HepG2 (cell line): ENCODE results near the gene CNPPD1. TPM values are rescaled to one million over a fixed set of nuclear protein-coding genes. Genes with fewer than 3 reads are reported as not detected.
A peak's percentile ranks its signal among the peaks of the same experiment; 100 is the strongest.

Experiments used
- ASH2L ChIP-seq: fragments of 300-600, 200-600 bp; sonication (generic); IDR thresholded peaks from 2 replicates; pipeline ENCODE4 v1.7.0; 2017; ENCODE audit warnings: low read depth, mild to moderate bottlenecking, moderate library complexity, mixed read lengths, low read length; ENCODE audit not compliant: insufficient read length
- GLI4 ChIP-seq: sonication (generic); formaldehyde crosslinking; IDR thresholded peaks from 2 replicates; pipeline ENCODE4 v1.5.1; 2020; ENCODE audit warnings: missing genetic modification reagents, mild to moderate bottlenecking, moderate library complexity, borderline replicate concordance
- GTF2F1 ChIP-seq: fragments of 150-350 bp; IDR thresholded peaks from 2 replicates; pipeline ENCODE4 v1.6.1; 2014; ENCODE audit warnings: low read length
- KLF16 ChIP-seq, 2 experiments: sonication (generic) in 1 of 2; formaldehyde crosslinking in 1 of 2; IDR thresholded peaks; 2 replicates each; pipeline versions ENCODE4 v1.6.1 to v1.8.0; 2016 to 2023; ENCODE audit warnings: missing genetic modification reagents in 2 of 2, missing compliant biosample characterization in 1 of 2
- POLR2AphosphoS5 ChIP-seq: IDR thresholded peaks from 2 replicates; pipeline ENCODE4 v1.6.1; 2012; ENCODE audit warnings: low read depth, low read length
- PRPF4 ChIP-seq: fragments of 200-400 bp; formaldehyde crosslinking; IDR thresholded peaks from 2 replicates; pipeline ENCODE4 v1.6.1; 2016; ENCODE audit warnings: low read length, low read depth; ENCODE audit not compliant: poor library complexity, severe bottlenecking
- RFX5 ChIP-seq: IDR thresholded peaks from 2 replicates; pipeline ENCODE4 v1.6.1; 2011; ENCODE audit warnings: low read depth, low read length, improper control_type of control experiment
- SSRP1 ChIP-seq: IDR thresholded peaks from 2 replicates; pipeline ENCODE4 v1.6.1; 2016; ENCODE audit warnings: control low read depth
- TRIM24 ChIP-seq: sonication (generic); formaldehyde crosslinking; IDR thresholded peaks from 2 replicates; pipeline ENCODE4 v1.8.0; 2022; ENCODE audit warnings: mild to moderate bottlenecking, missing genetic modification reagents
- ZFP91 ChIP-seq: sonication (generic); formaldehyde crosslinking; IDR thresholded peaks from 2 replicates; pipeline ENCODE4 v1.9.0; 2022; ENCODE audit warnings: missing genetic modification reagents, mild to moderate bottlenecking, borderline replicate concordance
- ZNF281 ChIP-seq: sonication (generic); formaldehyde crosslinking; IDR thresholded peaks from 2 replicates; pipeline ENCODE4 v1.4.0; 2020; ENCODE audit warnings: missing genetic modification reagents, borderline replicate concordance
- ZNF816 ChIP-seq: sonication (generic); formaldehyde crosslinking; IDR thresholded peaks from 2 replicates; pipeline ENCODE4 v1.8.0; 2022; ENCODE audit warnings: missing genetic modification reagents, mild to moderate bottlenecking, borderline replicate concordance
- polyA plus RNA-seq, 8 experiments: library from polyadenylated mRNA; depleted of rRNA in 3 of 8; stranded (reverse) in 7 of 8; unstranded in 1 of 8; fragments of >200 nt; fragmentation: Illumina TruSeq in 4 of 8; extraction: Trizol in 4 of 8; gene quantifications; 2 replicates each; pipeline versions ENCODE4 v1.2.1 to v1.2.3, GENCODE V29; 2011 to 2016; ENCODE audit warnings: low read depth in 4 of 8, missing spikeins in 1 of 8, mixed read lengths in 1 of 8; ENCODE audit not compliant: insufficient read depth in 1 of 8
- total RNA-seq, 5 experiments: library from RNA; depleted of rRNA; stranded (reverse); fragments of >200 nt; fragmentation: Illumina TruSeq; extraction: Trizol; gene quantifications; 2 replicates each; pipeline ENCODE4 v1.2.3, GENCODE V29; 2016; ENCODE audit warnings: low read depth in 1 of 5
- TF ChIP-seq, protein P1 (sequence below): sonication (generic); formaldehyde crosslinking; IDR thresholded peaks from 2 replicates; pipeline ENCODE4 v1.4.0; 2020; ENCODE audit warnings: mild to moderate bottlenecking, missing genetic modification reagents
- TF ChIP-seq, protein P2 (sequence below): IDR thresholded peaks from 2 replicates; pipeline ENCODE4 v1.6.1; 2016; ENCODE audit warnings: low read depth, missing genetic modification reagents, missing compliant biosample characterization
- TF ChIP-seq, protein P3 (sequence below): sonication (generic); formaldehyde crosslinking; conservative IDR thresholded peaks from 2 replicates; pipeline ENCODE4 v1.8.0; 2022; ENCODE audit warnings: low read depth, missing genetic modification reagents

CNPPD1 gene
- total and polyA plus RNA-seq, 2 of the 13 experiments (the other 11 are each of a cell fraction or from before 2014, with no cell fraction given): 35.5 to 49.4 TPM

- TF ChIP-seq ZFP91 (CRISPR knock-in tag) (no peak), ZNF816 (no peak), POLR2AphosphoS5 (no peak), GTF2F1 (no peak), PRPF4 (no peak), RFX5 (no peak; the same call in 1 of the 2 replicates), TRIM24 (CRISPR knock-in tag) (no peak), ZNF281 (CRISPR knock-in tag) (0 out of 2 replicates have a peak, but pooled peaks have one; percentile 5), GLI4 (CRISPR knock-in tag) (peak; percentile 97; the same call in 1 of the 2 replicates), KLF16 (CRISPR knock-in tag; IDR thresholded peaks at IDR 0.05) (no peak), ASH2L (no peak), SSRP1 (CRISPR knock-in tag) (peak; percentile 53; the same call in 1 of the 2 replicates)
- TF ChIP-seq, protein P1, sequence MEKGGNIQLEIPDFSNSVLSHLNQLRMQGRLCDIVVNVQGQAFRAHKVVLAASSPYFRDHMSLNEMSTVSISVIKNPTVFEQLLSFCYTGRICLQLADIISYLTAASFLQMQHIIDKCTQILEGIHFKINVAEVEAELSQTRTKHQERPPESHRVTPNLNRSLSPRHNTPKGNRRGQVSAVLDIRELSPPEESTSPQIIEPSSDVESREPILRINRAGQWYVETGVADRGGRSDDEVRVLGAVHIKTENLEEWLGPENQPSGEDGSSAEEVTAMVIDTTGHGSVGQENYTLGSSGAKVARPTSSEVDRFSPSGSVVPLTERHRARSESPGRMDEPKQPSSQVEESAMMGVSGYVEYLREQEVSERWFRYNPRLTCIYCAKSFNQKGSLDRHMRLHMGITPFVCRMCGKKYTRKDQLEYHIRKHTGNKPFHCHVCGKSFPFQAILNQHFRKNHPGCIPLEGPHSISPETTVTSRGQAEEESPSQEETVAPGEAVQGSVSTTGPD (CRISPR knock-in tag): no peak
- TF ChIP-seq, protein P2, sequence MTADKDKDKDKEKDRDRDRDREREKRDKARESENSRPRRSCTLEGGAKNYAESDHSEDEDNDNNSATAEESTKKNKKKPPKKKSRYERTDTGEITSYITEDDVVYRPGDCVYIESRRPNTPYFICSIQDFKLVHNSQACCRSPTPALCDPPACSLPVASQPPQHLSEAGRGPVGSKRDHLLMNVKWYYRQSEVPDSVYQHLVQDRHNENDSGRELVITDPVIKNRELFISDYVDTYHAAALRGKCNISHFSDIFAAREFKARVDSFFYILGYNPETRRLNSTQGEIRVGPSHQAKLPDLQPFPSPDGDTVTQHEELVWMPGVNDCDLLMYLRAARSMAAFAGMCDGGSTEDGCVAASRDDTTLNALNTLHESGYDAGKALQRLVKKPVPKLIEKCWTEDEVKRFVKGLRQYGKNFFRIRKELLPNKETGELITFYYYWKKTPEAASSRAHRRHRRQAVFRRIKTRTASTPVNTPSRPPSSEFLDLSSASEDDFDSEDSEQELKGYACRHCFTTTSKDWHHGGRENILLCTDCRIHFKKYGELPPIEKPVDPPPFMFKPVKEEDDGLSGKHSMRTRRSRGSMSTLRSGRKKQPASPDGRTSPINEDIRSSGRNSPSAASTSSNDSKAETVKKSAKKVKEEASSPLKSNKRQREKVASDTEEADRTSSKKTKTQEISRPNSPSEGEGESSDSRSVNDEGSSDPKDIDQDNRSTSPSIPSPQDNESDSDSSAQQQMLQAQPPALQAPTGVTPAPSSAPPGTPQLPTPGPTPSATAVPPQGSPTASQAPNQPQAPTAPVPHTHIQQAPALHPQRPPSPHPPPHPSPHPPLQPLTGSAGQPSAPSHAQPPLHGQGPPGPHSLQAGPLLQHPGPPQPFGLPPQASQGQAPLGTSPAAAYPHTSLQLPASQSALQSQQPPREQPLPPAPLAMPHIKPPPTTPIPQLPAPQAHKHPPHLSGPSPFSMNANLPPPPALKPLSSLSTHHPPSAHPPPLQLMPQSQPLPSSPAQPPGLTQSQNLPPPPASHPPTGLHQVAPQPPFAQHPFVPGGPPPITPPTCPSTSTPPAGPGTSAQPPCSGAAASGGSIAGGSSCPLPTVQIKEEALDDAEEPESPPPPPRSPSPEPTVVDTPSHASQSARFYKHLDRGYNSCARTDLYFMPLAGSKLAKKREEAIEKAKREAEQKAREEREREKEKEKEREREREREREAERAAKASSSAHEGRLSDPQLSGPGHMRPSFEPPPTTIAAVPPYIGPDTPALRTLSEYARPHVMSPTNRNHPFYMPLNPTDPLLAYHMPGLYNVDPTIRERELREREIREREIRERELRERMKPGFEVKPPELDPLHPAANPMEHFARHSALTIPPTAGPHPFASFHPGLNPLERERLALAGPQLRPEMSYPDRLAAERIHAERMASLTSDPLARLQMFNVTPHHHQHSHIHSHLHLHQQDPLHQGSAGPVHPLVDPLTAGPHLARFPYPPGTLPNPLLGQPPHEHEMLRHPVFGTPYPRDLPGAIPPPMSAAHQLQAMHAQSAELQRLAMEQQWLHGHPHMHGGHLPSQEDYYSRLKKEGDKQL (CRISPR knock-in tag): no peak
- TF ChIP-seq, protein P3, sequence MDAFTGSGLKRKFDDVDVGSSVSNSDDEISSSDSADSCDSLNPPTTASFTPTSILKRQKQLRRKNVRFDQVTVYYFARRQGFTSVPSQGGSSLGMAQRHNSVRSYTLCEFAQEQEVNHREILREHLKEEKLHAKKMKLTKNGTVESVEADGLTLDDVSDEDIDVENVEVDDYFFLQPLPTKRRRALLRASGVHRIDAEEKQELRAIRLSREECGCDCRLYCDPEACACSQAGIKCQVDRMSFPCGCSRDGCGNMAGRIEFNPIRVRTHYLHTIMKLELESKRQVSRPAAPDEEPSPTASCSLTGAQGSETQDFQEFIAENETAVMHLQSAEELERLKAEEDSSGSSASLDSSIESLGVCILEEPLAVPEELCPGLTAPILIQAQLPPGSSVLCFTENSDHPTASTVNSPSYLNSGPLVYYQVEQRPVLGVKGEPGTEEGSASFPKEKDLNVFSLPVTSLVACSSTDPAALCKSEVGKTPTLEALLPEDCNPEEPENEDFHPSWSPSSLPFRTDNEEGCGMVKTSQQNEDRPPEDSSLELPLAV: 0 out of 2 replicates have a peak, but pooled peaks have one; percentile 43
Observed at GRCh38 chr2:219218217-219218731, 41.5 kb upstream of the CNPPD1 start (continued).
